Body of pancreas (tissue), 4 donors: ENCODE results near the gene URM1.
A peak's percentile ranks its signal among the peaks of the same experiment; 100 is the strongest.

Source experiments
- POLR2A ChIP-seq, 3 donors: fragments of 450-650 bp; IDR thresholded peaks; one replicate each; pipeline ENCODE4 v1.6.1; 2016; ENCODE audit warnings: antibody characterized with exemption in 3 of 3, mild to moderate bottlenecking in 2 of 3
- TF ChIP-seq, protein P1 (sequence below), 7 experiments: fragments of 450-650 bp in 4 of 7; fragments of 200-600 bp in 3 of 7; sonication (generic) in 3 of 7; IDR thresholded peaks; one replicate each; pipeline ENCODE4 v1.5.1; 2016 to 2019; ENCODE audit warnings: antibody characterized with exemption in 7 of 7

DNA sequence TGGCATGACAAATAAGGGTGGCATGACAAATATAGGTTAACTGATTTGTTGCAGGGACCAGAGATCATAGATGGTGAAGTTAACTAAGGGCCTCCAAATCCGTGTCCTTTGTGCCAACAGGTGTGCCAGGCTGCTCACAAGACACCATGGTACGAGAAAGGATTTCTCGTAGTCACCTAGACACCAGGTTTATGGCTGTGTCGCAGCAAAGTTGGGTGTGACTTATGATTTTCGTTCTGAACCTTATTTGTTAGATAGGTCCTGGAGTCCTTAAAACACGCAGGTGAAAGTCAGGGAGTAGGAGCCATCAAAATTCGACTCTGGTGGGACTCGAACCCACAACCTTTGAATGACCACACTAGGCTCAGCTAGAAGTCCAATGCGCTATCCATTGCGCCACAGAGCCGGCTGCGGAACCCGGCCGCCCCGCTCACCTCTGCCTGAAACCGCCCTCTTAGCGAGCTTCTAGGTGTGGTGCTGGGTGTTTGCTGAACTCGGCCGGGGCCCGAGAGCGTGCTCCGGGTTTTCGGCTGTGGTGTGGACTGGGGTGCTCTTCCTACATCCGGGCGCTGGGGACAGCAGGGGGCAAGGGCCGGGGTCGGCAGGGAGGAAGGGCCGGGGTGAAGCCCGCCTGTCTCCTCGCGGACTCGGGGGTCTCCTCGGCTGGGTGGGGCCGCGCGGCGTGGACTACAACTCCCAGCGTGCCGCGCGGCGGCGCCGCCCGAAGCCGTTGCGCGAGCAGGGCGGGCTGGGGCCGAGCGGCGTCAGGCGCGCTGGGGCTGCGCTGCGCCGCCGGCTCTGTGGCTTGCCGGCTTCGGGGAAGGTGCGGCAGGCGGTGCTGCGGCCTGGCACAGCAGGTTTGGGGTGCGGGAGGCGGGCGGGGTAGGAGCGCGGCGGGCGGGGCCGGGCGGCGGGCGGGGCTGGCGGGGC is 31.1 kb upstream of the URM1 start, which contains the start of gene SLC27A4:
- TF ChIP-seq, protein P1, sequence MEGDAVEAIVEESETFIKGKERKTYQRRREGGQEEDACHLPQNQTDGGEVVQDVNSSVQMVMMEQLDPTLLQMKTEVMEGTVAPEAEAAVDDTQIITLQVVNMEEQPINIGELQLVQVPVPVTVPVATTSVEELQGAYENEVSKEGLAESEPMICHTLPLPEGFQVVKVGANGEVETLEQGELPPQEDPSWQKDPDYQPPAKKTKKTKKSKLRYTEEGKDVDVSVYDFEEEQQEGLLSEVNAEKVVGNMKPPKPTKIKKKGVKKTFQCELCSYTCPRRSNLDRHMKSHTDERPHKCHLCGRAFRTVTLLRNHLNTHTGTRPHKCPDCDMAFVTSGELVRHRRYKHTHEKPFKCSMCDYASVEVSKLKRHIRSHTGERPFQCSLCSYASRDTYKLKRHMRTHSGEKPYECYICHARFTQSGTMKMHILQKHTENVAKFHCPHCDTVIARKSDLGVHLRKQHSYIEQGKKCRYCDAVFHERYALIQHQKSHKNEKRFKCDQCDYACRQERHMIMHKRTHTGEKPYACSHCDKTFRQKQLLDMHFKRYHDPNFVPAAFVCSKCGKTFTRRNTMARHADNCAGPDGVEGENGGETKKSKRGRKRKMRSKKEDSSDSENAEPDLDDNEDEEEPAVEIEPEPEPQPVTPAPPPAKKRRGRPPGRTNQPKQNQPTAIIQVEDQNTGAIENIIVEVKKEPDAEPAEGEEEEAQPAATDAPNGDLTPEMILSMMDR (IDR thresholded peaks at IDR 0.05), result peak in 1 of 7 experiments; percentile 16
- TF ChIP-seq POLR2A (IDR thresholded peaks at IDR 0.05), result peak in 2 of 3 donors; percentile 35 to 44
